HG03378 (cell line): ENCODE results near the gene CD3E.

Experiments used
- ATAC-seq: cut with Tn5 transposase; IDR thresholded peaks from one replicate; pipeline ENCODE4 v1.9.1; 2021; ENCODE audit warnings: mild to moderate bottlenecking, moderate library complexity; ENCODE audit not compliant: unreplicated experiment

The CD3E gene

DNA sequence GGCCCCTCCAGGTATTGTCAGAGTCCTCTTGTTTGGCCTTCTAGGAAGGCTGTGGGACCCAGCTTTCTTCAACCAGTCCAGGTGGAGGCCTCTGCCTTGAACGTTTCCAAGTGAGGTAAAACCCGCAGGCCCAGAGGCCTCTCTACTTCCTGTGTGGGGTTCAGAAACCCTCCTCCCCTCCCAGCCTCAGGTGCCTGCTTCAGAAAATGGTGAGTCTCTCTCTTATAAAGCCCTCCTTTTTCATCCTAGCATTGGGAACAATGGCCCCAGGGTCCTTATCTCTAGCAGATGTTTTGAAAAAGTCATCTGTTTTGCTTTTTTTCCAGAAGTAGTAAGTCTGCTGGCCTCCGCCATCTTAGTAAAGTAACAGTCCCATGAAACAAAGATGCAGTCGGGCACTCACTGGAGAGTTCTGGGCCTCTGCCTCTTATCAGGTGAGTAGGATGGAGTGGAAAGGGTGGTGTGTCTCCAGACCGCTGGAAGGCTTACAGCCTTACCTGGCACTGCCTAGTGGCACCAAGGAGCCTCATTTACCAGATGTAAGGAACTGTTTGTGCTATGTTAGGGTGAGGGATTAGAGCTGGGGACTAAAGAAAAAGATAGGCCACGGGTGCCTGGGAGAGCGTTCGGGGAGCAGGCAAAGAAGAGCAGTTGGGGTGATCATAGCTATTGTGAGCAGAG, at the start of gene CD3E:
Gene CD3E (plus strand): TSS at position 163 of the 681 bp plus-strand sequence. CDS start 223 bp downstream, at position 386.
- no peak for ATAC-seq

DNA sequence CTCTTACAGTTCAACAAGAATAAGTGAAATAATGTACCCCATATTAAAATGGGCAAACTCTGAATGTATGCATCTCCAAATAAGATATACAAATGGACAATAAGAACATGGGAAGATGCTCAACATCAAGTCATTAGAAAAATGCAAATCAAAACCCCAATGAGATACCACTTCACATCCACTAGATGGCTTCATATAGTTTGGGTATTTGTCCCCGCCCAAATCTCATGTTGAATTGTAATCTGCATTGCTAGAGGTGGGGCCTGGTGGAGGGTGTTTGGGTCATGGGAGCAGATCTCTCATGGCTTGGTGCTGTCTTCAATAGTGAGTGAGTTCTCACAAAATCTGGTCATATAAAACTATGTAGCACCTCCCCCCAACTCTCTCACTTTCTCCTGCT, 46.1 kb upstream of the CD3E start:
- ATAC-seq, result no peak

DNA sequence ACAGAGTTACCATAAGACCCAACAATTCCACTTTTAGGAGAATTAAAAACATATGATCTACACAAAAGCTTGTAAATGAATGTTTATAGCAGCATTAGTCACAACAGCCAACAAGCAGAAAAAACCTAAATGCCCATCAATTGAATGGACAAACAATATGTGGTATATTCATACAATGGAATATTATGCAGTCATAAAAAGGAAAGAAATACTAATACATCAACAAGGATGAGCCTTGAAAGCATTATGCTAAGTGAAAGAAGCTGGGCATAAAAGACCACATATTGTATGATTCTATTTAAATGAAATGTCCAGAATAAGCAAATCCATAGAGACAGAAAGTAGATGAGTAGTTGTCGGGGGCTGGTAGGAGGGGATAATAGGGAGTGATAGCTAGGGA, 45.4 kb upstream of the CD3E start:
- ATAC-seq, result no peak

DNA sequence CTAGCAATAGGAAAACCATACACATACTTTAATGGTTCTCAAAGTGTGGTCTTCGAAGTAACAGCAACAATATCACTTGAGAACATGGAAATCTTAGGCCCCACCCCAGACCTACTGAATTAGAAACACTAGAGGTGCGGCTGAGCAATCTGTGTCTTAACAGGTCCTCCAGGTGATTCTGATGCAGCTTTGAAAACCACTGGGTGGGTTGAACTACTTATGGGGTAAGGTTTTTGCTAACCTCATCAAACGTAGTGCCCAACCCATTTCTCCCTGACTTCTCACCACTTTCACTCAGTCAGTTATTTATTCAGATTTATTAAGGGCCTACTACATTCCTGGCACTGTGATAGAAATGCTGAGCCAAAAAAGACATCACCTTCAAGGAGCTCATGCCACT, 44.2 kb upstream of the CD3E start:
- no peak for ATAC-seq

DNA sequence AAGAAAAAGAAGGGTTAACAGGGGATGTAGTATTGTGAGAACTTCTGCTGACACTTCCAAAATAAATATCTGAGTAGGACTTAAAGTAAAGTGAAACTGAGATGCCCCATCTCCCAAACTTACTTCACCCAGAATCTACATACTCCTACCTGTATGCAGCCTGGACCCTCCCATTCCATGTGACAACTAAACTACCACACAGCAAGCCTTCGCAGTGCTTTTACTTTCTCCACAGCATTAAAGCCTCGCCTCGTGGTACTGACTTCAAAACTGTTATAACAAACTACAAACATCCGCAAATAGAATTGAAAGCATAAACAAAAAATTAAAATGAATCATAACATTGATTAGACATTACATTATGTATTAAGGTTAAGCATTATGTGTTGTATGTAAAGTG, 41.4 kb upstream of the CD3E start:
- no peak for ATAC-seq

DNA sequence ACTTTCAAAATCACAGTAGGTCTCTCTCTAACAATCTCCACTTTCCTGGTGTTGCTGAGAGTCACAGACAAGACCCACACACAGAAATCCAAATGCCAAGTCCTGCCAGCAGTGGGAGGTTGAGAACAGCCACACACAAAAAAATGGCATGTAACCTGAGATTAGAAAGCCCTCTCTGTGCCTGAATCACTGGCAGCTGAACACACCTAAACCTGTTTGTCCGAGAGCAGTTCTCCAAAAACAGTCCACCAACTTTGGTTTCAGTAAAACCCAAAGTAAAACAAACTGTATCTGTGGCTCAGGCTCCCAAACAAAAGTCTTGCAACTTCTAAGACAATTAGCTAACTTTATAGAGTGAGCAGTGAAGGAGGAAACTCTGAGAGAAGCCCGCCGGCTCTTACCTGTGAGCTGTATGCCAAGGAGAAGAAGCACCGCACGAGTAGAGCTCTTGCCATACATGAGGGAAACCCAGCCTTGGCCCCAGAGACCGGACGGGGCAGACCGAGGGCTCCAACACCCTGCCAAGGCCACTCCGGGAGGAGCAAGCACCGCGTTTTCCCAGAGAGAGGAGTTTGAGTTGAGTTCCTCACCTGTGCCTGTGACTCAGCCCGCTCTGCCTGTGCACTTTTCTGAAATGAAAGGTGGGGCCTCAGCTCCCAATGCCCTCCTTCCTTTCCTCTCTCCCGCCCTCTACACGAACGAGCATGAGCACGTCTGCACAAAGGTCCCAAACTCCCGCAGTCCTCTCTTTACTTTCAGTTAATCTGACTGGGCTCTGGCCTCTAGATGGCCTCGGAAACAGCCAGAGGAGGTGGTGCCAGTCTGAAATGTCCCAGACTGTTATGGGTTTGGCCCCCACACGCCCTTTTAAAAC, 40.6 kb upstream of the CD3E start, which contains the start of gene MPZL2:
Gene MPZL2 (minus strand): TSS at position 603 of the 874 bp plus-strand sequence. CDS start 144 bp downstream, at position 459.
- no peak for ATAC-seq

DNA sequence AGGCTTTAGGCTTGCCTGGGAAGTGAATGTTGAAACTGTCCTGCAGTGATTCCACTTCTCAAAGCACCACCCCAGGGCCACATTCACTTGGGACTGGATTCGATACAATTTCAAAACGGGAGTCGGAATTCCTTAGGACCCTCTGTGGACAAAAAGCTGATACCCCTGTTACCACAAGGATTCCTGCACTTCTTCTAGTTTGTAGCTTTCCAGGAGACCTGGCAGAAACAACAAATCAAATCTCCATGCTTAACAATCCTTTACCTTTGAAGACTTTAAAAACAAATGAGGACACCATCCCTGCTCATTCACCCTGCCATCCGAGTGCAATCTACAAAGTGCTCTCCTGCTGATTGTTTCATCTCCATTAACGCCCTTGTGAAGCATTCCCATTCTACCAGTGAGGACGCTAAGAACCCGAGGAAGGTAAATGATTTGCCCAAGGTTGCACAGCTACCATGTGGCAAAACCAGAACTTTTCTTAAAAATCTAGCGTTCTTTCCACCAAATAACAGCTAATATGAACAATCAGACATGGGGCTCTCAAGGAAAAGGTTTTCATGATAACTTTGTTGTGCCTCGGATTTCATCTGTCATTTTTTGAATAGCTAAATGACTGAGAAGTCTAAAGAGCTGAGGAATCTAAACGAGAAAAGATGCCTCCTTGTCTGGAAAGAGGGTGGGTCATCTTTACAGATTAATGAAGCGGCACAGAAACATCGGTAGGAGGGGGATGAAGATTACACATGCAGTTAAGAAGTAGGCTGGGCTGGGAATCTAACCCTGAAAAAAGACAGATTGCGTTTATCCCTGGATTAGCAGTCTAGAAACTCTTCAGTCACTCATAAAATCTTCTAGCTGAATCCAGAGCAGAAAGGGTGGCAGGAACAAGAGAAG, 39.7 kb upstream of the CD3E start:
- ATAC-seq, result no peak

DNA sequence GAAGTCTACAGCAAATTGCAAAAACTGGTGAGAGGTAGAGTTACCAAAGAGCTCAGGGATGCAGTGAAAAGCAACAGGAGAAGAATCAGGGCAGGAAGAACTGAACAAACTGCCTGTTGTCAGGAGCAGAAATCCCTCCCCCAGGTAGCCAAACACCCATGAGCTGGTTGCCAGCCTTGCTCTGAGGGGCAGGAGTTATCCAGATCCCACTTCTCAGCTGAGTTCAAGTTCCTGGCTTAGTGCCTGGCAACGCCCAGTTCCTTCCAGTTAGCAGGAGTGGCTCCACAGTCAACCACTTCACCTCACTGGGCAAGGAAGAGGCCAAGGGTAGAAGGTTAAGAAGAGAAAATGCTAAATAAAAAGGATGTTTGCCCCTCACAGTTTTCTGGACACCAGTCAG, 38.6 kb upstream of the CD3E start:
- no peak for ATAC-seq

DNA sequence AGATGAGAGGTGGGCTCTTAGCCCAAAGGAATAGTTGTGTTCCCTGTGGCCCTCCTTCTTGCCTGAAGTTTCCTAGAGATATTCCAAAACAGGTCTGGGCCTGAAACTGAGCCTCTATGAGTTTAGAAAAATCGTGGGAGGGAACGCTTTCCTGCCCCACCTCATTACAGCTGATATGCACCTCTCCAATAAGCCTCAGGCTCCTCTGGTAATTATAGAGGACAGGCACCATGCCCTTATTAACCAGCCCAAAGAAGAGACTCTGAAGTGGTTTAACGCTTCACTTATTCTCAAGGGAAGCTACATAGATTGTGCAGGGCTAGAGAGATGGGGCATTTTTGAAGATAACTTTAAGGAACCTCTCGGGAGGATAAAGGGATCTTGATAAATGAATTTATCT, 37.0 kb upstream of the CD3E start:
- ATAC-seq, result no peak

DNA sequence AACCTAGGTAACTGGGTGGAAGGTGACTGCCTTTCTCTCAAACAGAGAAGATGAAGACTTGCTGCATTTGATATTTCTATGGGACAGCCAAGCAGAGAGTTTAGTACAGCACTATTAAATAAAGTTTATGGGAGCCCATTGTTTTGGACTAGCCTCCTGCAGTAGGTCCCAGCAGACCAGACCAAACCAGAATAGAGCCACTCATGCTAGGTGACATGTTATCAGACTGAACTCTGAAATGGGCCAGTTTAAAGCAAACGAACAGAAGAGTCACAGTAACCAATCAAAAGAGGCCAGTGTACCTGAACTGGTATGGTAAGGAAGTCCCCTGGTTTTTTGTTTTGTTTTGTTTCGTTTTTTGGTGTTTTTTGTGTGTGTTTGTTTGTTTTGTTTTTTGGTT, 32.5 kb upstream of the CD3E start:
- no peak for ATAC-seq

DNA sequence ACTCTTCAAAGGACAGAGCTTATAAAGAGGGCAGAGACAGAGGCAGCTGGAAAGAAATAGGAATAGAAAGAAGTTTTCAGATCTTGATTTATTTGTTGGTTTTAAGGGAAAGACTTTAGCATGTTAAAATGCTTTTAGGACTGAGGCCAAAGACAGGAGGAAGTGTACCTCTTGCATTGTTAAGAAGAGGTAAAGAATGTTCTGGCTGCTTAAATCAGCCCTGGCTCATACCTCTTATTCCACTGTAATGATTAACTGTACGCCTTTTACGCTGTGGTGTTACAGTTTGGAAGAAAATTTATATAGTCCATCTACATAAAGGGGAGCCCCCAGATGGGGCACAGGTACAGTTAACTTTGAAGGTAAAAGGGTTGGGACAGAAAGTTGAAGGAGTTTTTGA, 30.3 kb upstream of the CD3E start:
- ATAC-seq, result no peak

DNA sequence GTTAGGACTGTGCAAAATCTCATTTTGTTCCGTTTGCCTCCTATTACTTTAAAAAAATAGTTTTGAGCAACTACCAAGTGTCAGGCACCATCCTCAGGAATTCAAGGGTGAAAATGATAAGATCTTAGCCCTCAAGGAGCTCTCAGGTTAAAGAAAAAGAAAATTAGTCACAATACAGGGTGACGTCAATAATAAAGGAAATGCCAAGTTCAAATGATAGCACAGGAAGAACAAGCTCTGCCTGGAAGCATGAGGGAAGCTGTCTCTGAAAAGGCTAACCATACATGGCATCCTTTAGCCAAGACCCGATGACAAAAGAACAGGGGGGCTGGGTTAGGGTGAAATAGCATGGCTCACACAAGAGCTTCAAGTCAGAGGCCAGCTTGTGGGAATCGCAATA, 29.4 kb upstream of the CD3E start:
- ATAC-seq, result no peak

DNA sequence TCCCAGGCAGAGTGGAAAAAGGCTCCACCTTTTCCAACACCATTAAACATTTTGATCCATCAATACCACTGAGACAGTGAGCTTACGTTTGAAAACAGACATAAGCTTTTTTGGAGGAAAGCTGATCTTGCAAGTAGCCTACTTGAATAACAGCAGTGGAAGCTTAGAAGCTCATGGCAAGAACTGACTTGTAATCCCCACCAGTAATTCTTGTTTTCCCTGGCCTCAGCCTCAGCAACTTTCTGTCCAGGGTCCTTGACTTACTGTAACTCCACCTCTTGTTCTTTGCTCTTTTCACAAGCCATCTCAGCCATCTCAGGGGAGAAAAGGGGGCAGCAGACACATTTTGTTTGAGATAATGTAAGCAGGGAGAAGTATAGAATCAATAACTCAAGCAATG, 28.1 kb upstream of the CD3E start:
- ATAC-seq, result no peak

DNA sequence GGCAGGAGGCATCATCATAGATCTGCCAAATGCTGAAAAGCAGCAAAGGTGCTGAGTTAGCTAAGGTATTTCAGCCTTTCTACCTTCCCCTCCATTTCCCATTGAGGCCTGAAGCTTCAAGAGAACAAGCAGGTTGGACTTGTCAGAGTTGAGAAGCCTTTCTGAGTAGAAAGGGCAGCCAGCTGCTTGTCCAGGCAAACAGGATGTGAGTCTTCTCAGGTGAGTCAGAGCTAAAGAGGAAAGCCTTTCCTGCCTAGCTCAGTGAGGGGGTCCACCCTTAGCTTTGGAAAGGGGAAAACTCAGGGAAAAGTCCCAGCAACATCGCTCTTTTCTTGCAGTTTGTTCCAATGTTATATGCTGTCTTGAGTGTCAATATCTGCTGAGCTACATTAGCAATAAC, 27.2 kb upstream of the CD3E start:
- ATAC-seq, result no peak

DNA sequence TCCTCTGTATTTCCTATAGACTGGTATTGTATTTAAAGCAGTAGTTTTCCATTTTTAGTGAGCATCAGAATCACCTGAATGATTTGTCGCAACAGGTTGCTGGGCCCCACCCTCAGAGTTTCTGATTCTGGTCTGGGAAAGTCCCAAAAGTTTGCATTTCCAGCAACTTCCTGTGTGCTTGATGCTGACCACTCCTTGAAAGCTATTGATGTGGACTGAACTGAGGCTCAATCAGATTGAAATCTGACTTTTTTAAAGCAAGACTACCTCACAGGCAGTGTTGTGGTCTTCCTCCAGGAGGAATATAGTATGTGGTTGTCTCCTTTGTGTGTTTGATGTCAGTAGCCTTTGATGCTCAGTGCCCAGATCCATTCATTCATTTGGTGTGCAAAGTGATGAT, 23.2 kb upstream of the CD3E start:
- no peak for ATAC-seq

DNA sequence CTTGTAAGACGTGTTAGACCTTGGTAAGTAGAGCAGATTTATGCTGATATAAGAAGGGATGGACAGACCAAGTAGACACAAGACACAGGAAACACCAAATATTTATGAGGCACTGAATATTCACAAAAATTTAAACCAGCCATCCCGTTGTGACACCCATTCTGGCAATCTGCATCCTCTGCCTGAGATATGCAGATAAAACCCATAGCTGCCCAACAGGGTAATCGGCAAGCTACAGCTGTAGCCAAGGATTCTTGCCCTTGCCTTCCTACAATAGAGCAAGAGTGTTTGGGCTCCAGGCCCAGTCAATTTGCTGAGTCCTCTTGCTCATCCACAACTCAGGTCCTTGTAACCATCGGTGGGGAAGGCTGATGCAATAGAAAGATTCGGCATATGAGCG, 21.9 kb upstream of the CD3E start:
- no peak for ATAC-seq

DNA sequence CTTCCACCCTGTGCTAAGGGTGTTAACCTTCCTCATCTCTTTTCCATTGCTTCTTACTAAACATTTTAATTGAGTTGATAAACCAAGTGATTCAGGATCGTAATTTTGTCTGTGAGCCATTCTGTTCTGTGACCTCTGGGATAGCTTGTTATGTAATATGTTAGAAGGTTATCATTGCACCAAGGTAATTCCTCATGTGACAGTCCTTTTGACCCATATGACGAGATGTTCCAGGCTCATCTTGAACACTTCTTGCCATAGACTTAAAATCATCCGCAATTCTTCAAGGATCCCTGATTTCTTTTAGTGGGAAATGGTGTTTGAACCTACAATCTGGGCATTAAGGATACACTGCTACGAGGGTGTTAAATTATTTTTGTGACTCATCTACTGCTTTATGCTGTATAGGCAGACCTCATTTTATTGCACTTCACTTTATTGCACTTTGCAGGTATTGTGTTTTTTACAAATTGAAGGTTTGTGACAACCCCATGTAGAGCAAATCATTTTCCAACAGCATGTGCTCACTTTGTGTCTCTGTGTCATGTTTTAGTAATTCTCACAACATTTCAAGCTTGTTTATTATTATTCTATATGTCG, 21.4 kb upstream of the CD3E start:
- ATAC-seq, result no peak

DNA sequence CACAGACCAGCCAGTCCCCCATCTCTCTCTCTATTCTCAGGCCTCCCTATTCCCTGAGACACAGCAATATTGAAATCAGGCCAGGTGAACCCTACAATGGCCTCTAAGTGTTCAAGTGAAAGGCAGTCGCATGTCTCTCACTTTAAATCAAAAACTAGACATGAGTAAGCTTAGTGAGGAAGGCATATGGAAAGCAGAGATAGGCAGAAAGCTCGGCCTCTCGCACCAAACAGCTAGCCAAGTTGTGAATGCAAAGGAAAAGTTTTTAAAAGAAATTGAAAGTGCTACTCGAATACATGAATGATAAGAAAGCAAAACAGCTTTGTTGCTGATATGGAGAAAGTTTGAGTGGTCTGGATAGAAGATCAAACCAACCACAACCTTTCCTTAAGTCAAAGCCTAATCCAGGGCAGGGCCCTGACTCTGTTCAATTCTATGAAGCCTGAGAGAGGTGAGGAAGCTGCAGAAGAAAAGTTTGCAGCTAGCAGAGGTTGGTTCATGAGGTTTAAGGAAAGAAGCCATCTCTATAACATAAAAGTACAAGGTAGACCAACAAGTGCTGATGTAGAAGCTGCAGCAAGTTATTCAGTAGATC, 20.7 kb upstream of the CD3E start:
- no peak for ATAC-seq

DNA sequence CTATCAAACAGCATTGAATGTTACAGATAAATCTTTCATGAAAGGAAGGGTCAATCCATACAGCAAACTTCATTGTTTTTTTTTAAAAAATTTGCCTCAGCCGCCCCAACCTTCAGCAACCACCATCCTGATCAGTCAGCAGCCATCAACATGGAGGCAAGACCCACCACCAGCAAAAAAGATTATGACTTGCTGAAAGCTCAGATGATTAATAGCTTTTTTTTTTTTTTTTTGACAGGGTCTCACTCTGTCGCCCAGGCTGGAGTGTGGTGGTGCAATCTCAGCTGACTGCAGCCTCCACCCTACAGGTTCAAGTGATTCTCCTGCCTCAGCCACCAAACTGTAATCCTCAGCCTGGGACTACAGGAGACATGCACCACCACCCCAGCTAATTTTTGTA, 18.0 kb upstream of the CD3E start:
- ATAC-seq, result no peak

DNA sequence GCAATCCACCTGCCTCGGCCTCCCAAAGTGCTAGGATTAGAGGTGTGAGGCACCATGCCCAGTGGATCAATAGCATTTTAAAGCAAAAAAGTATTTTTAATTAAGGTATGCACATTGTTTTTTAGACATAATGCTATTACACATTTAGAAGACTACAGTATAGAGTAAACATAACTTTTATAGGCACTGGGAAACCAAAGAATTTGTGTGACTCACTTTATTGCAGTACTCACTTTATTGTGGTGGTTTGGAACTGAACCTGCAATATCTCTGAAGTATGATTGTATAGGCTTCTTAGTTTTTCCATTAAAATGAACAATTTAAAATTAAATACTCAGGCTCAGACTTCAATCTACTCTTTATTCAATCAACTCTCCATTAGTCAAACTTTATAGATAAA, 17.5 kb upstream of the CD3E start:
- ATAC-seq, result no peak

DNA sequence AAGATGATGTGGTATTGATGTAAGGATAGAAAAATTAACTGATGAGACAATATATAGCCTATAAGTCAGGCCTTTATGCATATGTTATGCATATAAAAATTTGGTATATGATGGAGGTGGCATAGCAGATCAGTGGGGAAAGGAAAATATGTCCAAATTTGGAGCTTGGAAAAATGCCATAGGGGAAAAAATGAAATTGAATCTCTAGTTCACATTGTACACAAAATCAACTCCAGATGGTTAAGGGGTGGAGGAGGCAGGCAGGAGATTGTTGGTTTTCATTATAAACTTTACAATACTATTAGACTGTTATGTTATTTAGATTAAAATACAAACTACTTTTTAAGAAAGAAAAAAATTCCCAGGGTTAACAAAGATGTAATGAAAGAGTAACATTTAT, 15.1 kb upstream of the CD3E start:
- ATAC-seq, result no peak
